Measurements from ENCODE around the gene CRLF1. TPM values are rescaled to one million over a fixed set of nuclear protein-coding genes. Genes with fewer than 3 reads are reported as not detected.

CRLF1 gene
- total and polyA plus RNA-seq, 10 of the 15 experiments (the other 5 are each of a cell fraction or from before 2014, with no cell fraction given): 0.10 to 1.2 (median 0.49) TPM; not detected in 4

GRCh38 chr19:18603958-18604819, 2.4 kb downstream of the CRLF1 start:
- H3K9me3 ChIP-seq (replicated peaks; ENCODE audit: control insufficient read depth, insufficient read depth, low read length): no peaks in the 10 kb centered on the region
- H3K4me2 ChIP-seq (ENCODE audit: control insufficient read depth, insufficient read depth): no peak overlapping the region
- no peaks in the 10 kb centered on the region for H3K79me2 ChIP-seq (ENCODE audit: control insufficient read depth, insufficient read depth, low read length)
- in situ Hi-C loops (cut with MboI) (no loop called here), intact Hi-C loops (cut with micrococcal nuclease; ENCODE audit: unreplicated experiment) (no loop called here)
- H3K4me1 ChIP-seq (ENCODE audit: control insufficient read depth, insufficient read depth, low read length): no peaks in the 10 kb centered on the region
- H3K27me3 ChIP-seq (replicated peaks in 1 of 2; ENCODE audit: control insufficient read depth in 2 of 2, insufficient read depth in 2 of 2, low read length in 1 of 2): peaks cover 14 to 20% of the 10 kb centered on the region in 2 experiments
- CTCF ChIA-PET: no interaction called here
- H2AFZ ChIP-seq (ENCODE audit: control insufficient read depth, low read depth, low read length): no peak overlapping the region
- RAD21 ChIA-PET (ENCODE audit: unreplicated experiment): no interaction called here
- no peak for FAIRE-seq
- no peak overlapping the region for H3K4me3 ChIP-seq
- no peak for TF ChIP-seq SMC3 (IDR thresholded peaks at IDR 0.05; ENCODE audit: borderline replicate concordance, low read length)
- no peak for TF ChIP-seq ASH2L (IDR thresholded peaks at IDR 0.05; ENCODE audit: borderline replicate concordance, low read depth)
- TF ChIP-seq CBFB (IDR thresholded peaks at IDR 0.05; ENCODE audit: low read depth): no peak
- no peak for TF ChIP-seq SMAD5 (IDR thresholded peaks at IDR 0.05; ENCODE audit: low read depth)
- no peak for TF ChIP-seq RCOR1 (conservative IDR thresholded peaks at IDR 0.05; ENCODE audit: low read depth, low read length)
- no peak for TF ChIP-seq ZBTB33 (IDR thresholded peaks at IDR 0.05)
- no peak for TF ChIP-seq USF2 (IDR thresholded peaks at IDR 0.05; ENCODE audit: borderline replicate concordance, low read depth, low read length)
- TF ChIP-seq EED (IDR thresholded peaks at IDR 0.05; ENCODE audit: low read depth): no peak
- no peak for TF ChIP-seq ZBTB4 (CRISPR knock-in tag; IDR thresholded peaks at IDR 0.05)
- TF ChIP-seq ZNF24 (IDR thresholded peaks at IDR 0.05): no peak
- TF ChIP-seq SKIL (IDR thresholded peaks at IDR 0.05; ENCODE audit: low read depth, poor library complexity, severe bottlenecking): no peak
- no peak for TF ChIP-seq SUPT20H (IDR thresholded peaks at IDR 0.05; ENCODE audit: borderline replicate concordance, control insufficient read depth, low read depth, low read length)
- TF ChIP-seq PAX5 (IDR thresholded peaks at IDR 0.05; ENCODE audit: borderline replicate concordance, low read depth, low read length): no peak
- no peak for TF ChIP-seq GATAD2B (conservative IDR thresholded peaks at IDR 0.05; ENCODE audit: low read depth)
- no peak for TF ChIP-seq NR2C1 (IDR thresholded peaks at IDR 0.05)
- SMC1A ChIA-PET (ENCODE audit: uncharacterized antibody, unreplicated experiment): no interaction called here
- DNase-seq (ENCODE audit: low read depth, low spot score): no peak
- no peak overlapping the region for H3K9ac ChIP-seq (ENCODE audit: control insufficient read depth, insufficient read depth, low read length)
- H3K36me3 ChIP-seq (ENCODE audit: control insufficient read depth in 2 of 2, insufficient read depth in 2 of 2, low read length in 1 of 2): no peaks in the 10 kb centered on the region
- H3K27ac ChIP-seq (ENCODE audit: control insufficient read depth, insufficient read depth): no peak overlapping the region
- POLR2A ChIA-PET: no interaction called here
- 14% methylated on average over 18 of the region's 26 CpGs for WGBS (ENCODE audit: insufficient coverage, insufficient replicate concordance, low lambda C conversion rate, missing lambda C conversion rate)
- no TSS peak for BruUV-seq (replicated peaks)
- ATAC-seq: no peak
- H4K20me1 ChIP-seq (ENCODE audit: control insufficient read depth, insufficient read depth): no peaks in the 10 kb centered on the region; the same call in none of the 2 replicates
